GM18499 (cell line): ENCODE measurements around the gene AMER3.
"Not testable (repeated sequence)": the region's sequence is repeated elsewhere in the genome, so short reads cannot be mapped to it uniquely, and the experiment has no call there.

Source experiments
- ATAC-seq: cut with Tn5 transposase; IDR thresholded peaks from one replicate; pipeline ENCODE4 v1.9.1; 2021; ENCODE audit warnings: moderate number of reproducible peaks; ENCODE audit not compliant: insufficient read depth, unreplicated experiment

The AMER3 gene

GRCh38 chr2:130755256-130756052 is at the start of gene AMER3:
AMER3 (plus strand) TSS chr2:130755540; CDS start chr2:130762073, 6,533 bp downstream.
- ATAC-seq: no peak

- not testable (repeated sequence) for ATAC-seq
These were observed 40.5 kb upstream of the AMER3 start for GRCh38 chr2:130714795-130715194.

- ATAC-seq: no peak
These were observed 35.3 kb upstream of the AMER3 start for GRCh38 chr2:130720036-130720435.

GRCh38 chr2:130720528-130720927 is 34.8 kb upstream of the AMER3 start:
- ATAC-seq: no peak

- no peak for ATAC-seq
These were observed 30.9 kb upstream of the AMER3 start for GRCh38 chr2:130724455-130724854.

GRCh38 chr2:130726614-130727180 is 28.6 kb upstream of the AMER3 start:
- ATAC-seq: no peak

- ATAC-seq: peak; percentile 70
These were observed 27.9 kb upstream of the AMER3 start for GRCh38 chr2:130727286-130727924.

GRCh38 chr2:130728007-130728454 is 27.3 kb upstream of the AMER3 start:
- ATAC-seq: no peak

- no peak for ATAC-seq
These were observed 26.6 kb upstream of the AMER3 start, which contains the start of gene GPR148 for GRCh38 chr2:130728549-130729316. GPR148 (plus strand) TSS chr2:130729070; CDS start chr2:130729152, 82 bp downstream.

GRCh38 chr2:130729322-130730299 is 25.7 kb upstream of the AMER3 start:
- no peak for ATAC-seq

- ATAC-seq: not testable (repeated sequence)
These were observed 23.1 kb upstream of the AMER3 start for GRCh38 chr2:130732257-130732656.

GRCh38 chr2:130735200-130735599 is 20.1 kb upstream of the AMER3 start:
- ATAC-seq: no peak

GRCh38 chr2:130736487-130736886 is 18.9 kb upstream of the AMER3 start:
- no peak for ATAC-seq

GRCh38 chr2:130737592-130737991 is 17.7 kb upstream of the AMER3 start:
- no peak for ATAC-seq

- no peak for ATAC-seq
These were observed 14.7 kb upstream of the AMER3 start for GRCh38 chr2:130740671-130741070.

- no peak for ATAC-seq
These were observed 12.1 kb upstream of the AMER3 start for GRCh38 chr2:130743278-130743677.

- ATAC-seq: no peak
These were observed 10.8 kb upstream of the AMER3 start for GRCh38 chr2:130744287-130745117.

- no peak for ATAC-seq
These were observed 6.3 kb upstream of the AMER3 start for GRCh38 chr2:130749078-130749477.
